WTC11 (cell line): Measurements from ENCODE around the gene PDIA2. TPM values are rescaled to one million over a fixed set of nuclear protein-coding genes. Genes with fewer than 3 reads are reported as not detected.

Source experiments
- ATAC-seq: fragments of 200-7000 bp; cut with Tn5 transposase; 2 replicates; pipeline ENCODE4 v1.10.0; 2021; ENCODE audit warnings: mild to moderate bottlenecking, moderate library complexity
- CTCF ChIA-PET: fragments of 300-600 bp; sonication (Branson Sonifier 250); formaldehyde crosslinking; loops from one replicate; lab custom pipeline; 2021; ENCODE audit warnings: antibody characterized with exemption; lab: Charles Lee
- POLR2A ChIA-PET: fragments of 350-600 bp; sonication (Branson Sonifier 250); formaldehyde crosslinking; loops from one replicate; lab custom pipeline; 2021; ENCODE audit warnings: antibody characterized with exemption; lab: Charles Lee
- DNase-seq: peaks from one replicate; pipeline ENCODE4 v3.0.0; 2021; ENCODE audit warnings: low spot score
- H3K27ac Mint-ChIP-seq: 2 replicates; pipeline ENCODE4 v1.8.0; 2021; ENCODE audit warnings: mixed read lengths
- H3K27me3 Mint-ChIP-seq: 2 replicates; pipeline ENCODE4 v1.8.0; 2021; ENCODE audit warnings: low read depth, mild to moderate bottlenecking, moderate library complexity, mixed read lengths
- H3K36me3 Mint-ChIP-seq: 2 replicates; pipeline ENCODE4 v1.8.0; 2021; ENCODE audit warnings: mixed read lengths
- H3K4me1 Mint-ChIP-seq: 2 replicates; pipeline ENCODE4 v1.8.0; 2022; ENCODE audit warnings: mixed read lengths
- H3K4me3 Mint-ChIP-seq: 2 replicates; pipeline ENCODE4 v1.8.0; 2021; ENCODE audit warnings: mild to moderate bottlenecking, moderate library complexity, mixed read lengths
- H3K9me3 Mint-ChIP-seq: 2 replicates; pipeline ENCODE4 v1.8.0; 2021; ENCODE audit warnings: mixed read lengths
- ARID4B ChIP-seq: sonication (generic); formaldehyde crosslinking; IDR thresholded peaks from 2 replicates; pipeline ENCODE4 v1.8.0; 2023; ENCODE audit warnings: missing genetic modification reagents, mild to moderate bottlenecking, borderline replicate concordance
- ATF1 ChIP-seq: sonication (generic); formaldehyde crosslinking; IDR thresholded peaks from 2 replicates; pipeline ENCODE4 v1.8.1; 2023; ENCODE audit warnings: mild to moderate bottlenecking, moderate library complexity, missing genetic modification reagents
- EMX1 ChIP-seq: fragments of 250-450 bp; sonication (Bioruptor Pico); IDR thresholded peaks from 2 replicates; pipeline ENCODE4 v1.8.0; 2021; ENCODE audit warnings: mild to moderate bottlenecking
- ERG ChIP-seq: fragments of 250-450 bp; sonication (Bioruptor Pico); IDR thresholded peaks from 2 replicates; pipeline ENCODE4 v1.8.0; 2021; ENCODE audit warnings: mild to moderate bottlenecking
- FOXP1 ChIP-seq: sonication (generic); formaldehyde crosslinking; IDR thresholded peaks from 2 replicates; pipeline ENCODE4 v1.8.0; 2022; ENCODE audit warnings: missing genetic modification reagents, mild to moderate bottlenecking, moderate library complexity, borderline replicate concordance
- GABPB1 ChIP-seq: sonication (generic); formaldehyde crosslinking; IDR thresholded peaks from 2 replicates; pipeline ENCODE4 v1.8.1; 2023; ENCODE audit warnings: mild to moderate bottlenecking, missing genetic modification reagents
- GRHL2 ChIP-seq: fragments of 250-450 bp; sonication (Bioruptor Pico); IDR thresholded peaks from 2 replicates; pipeline ENCODE4 v1.8.0; 2022; ENCODE audit warnings: mild to moderate bottlenecking, moderate library complexity; ENCODE audit not compliant: insufficient replicate concordance, severe bottlenecking
- GTF2I ChIP-seq: fragments of 250-450 bp; sonication (Bioruptor Pico); conservative IDR thresholded peaks from 2 replicates; pipeline ENCODE4 v1.4.0; 2021; ENCODE audit warnings: mild to moderate bottlenecking
- JUN ChIP-seq: sonication (generic); formaldehyde crosslinking; IDR thresholded peaks from 2 replicates; pipeline ENCODE4 v1.8.0; 2023; ENCODE audit warnings: mild to moderate bottlenecking, missing genetic modification reagents
- KAT7 ChIP-seq: sonication (generic); formaldehyde crosslinking; IDR thresholded peaks from 2 replicates; pipeline ENCODE4 v1.8.1; 2023; ENCODE audit warnings: missing genetic modification reagents, mild to moderate bottlenecking, borderline replicate concordance
- NFATC4 ChIP-seq: fragments of 250-450 bp; sonication (Bioruptor Pico); IDR thresholded peaks from 2 replicates; pipeline ENCODE4 v1.9.0; 2021; ENCODE audit warnings: mild to moderate bottlenecking
- NR3C1 ChIP-seq: sonication (generic); formaldehyde crosslinking; conservative IDR thresholded peaks from 2 replicates; pipeline ENCODE4 v1.8.1; 2023; ENCODE audit warnings: low read depth, mild to moderate bottlenecking, missing genetic modification reagents
- OVOL2 ChIP-seq: fragments of 250-450 bp; sonication (Bioruptor Pico); IDR thresholded peaks from 2 replicates; pipeline ENCODE4 v1.9.0; 2021; ENCODE audit warnings: mild to moderate bottlenecking, borderline replicate concordance
- PREB ChIP-seq: sonication (generic); formaldehyde crosslinking; IDR thresholded peaks from 2 replicates; pipeline ENCODE4 v1.8.1; 2022; ENCODE audit warnings: mild to moderate bottlenecking, missing genetic modification reagents, moderate library complexity, borderline replicate concordance
- SMAD4 ChIP-seq: sonication (generic); formaldehyde crosslinking; IDR thresholded peaks from 2 replicates; pipeline ENCODE4 v1.8.0; 2022; ENCODE audit warnings: mild to moderate bottlenecking, missing genetic modification reagents
- ZBTB21 ChIP-seq: sonication (generic); formaldehyde crosslinking; IDR thresholded peaks from 2 replicates; pipeline ENCODE4 v1.8.1; 2023; ENCODE audit warnings: mild to moderate bottlenecking, missing genetic modification reagents, borderline replicate concordance
- ZNF423 ChIP-seq: fragments of 250-450 bp; sonication (Bioruptor Pico); IDR thresholded peaks from 2 replicates; pipeline ENCODE4 v2.1.2; 2022; ENCODE audit warnings: mild to moderate bottlenecking, moderate library complexity
- ZNF512 ChIP-seq: sonication (generic); formaldehyde crosslinking; IDR thresholded peaks from 2 replicates; pipeline ENCODE4 v1.8.1; 2022; ENCODE audit warnings: missing genetic modification reagents, borderline replicate concordance
- total RNA-seq: library from RNA; stranded (reverse); gene quantifications from 3 replicates; pipeline ENCODE4 v1.2.3, GENCODE V29; 2021
- TF ChIP-seq, protein P1 (sequence below): sonication (generic); formaldehyde crosslinking; IDR thresholded peaks from 2 replicates; pipeline ENCODE4 v1.8.0; 2023; ENCODE audit warnings: missing genetic modification reagents
- TF ChIP-seq, protein P2 (sequence below): sonication (generic); formaldehyde crosslinking; IDR thresholded peaks from 2 replicates; pipeline ENCODE4 v1.8.1; 2022; ENCODE audit warnings: low read depth, mild to moderate bottlenecking, moderate library complexity, missing genetic modification reagents, borderline replicate concordance

PDIA2 gene
- total RNA-seq, 1 experiment from 2014 or later = 2.4 TPM

- Mint-ChIP-seq H3K27ac (no peak overlapping the region), H3K27me3 (no peaks in the 10 kb centered on the region), H3K9me3 (no peaks in the 10 kb centered on the region), H3K4me1 (no peaks in the 10 kb centered on the region), H3K4me3 (no peak overlapping the region), H3K36me3 (0 out of 2 replicates have a peak, but pooled peaks cover 9% of the 10 kb centered on the region)
- CTCF ChIA-PET = no interaction called here
- DNase-seq (no peak), ATAC-seq (no peak)
- TF ChIP-seq ZNF423 (no peak), NFATC4 (no peak), NR3C1 (CRISPR knock-in tag) (no peak), GTF2I (no peak), ARID4B (no peak), ERG (CRISPR knock-in tag) (no peak), FOXP1 (CRISPR knock-in tag) (no peak), JUN (no peak)
- TF ChIP-seq, protein P1, sequence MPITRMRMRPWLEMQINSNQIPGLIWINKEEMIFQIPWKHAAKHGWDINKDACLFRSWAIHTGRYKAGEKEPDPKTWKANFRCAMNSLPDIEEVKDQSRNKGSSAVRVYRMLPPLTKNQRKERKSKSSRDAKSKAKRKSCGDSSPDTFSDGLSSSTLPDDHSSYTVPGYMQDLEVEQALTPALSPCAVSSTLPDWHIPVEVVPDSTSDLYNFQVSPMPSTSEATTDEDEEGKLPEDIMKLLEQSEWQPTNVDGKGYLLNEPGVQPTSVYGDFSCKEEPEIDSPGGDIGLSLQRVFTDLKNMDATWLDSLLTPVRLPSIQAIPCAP (CRISPR knock-in tag) = no peak
- POLR2A ChIA-PET = no interaction called here
Observed at GRCh38 chr16:296276-296675, 13.3 kb downstream of the PDIA2 start.

GRCh38 chr16:296806-297510, 14.0 kb downstream of the PDIA2 start:
- no peak overlapping the region for H3K4me3 Mint-ChIP-seq
- no peak overlapping the region for H3K27ac Mint-ChIP-seq

More at GRCh38 chr16:296806-297510, 14.0 kb downstream of the PDIA2 start:
- POLR2A ChIA-PET = no interaction called here
- Mint-ChIP-seq H3K9me3 (no peaks in the 10 kb centered on the region), H3K27me3 (no peaks in the 10 kb centered on the region), H3K4me1 (no peaks in the 10 kb centered on the region), H3K36me3 (0 out of 2 replicates have a peak, but pooled peaks cover 3% of the 10 kb centered on the region)
- DNase-seq (no peak), ATAC-seq (no peak)
- CTCF ChIA-PET = no interaction called here
- TF ChIP-seq PREB = no peak
- no peak for TF ChIP-seq GRHL2
- TF ChIP-seq ATF1 (CRISPR knock-in tag) = no peak
- TF ChIP-seq EMX1 (CRISPR knock-in tag) = no peak
- TF ChIP-seq, protein P2, sequence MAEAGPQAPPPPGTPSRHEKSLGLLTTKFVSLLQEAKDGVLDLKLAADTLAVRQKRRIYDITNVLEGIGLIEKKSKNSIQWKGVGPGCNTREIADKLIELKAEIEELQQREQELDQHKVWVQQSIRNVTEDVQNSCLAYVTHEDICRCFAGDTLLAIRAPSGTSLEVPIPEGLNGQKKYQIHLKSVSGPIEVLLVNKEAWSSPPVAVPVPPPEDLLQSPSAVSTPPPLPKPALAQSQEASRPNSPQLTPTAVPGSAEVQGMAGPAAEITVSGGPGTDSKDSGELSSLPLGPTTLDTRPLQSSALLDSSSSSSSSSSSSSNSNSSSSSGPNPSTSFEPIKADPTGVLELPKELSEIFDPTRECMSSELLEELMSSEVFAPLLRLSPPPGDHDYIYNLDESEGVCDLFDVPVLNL = no peak
- no peak for TF ChIP-seq KAT7
- no peak for TF ChIP-seq ZNF512 (CRISPR knock-in tag)
- no peak for TF ChIP-seq OVOL2
- TF ChIP-seq SMAD4 (CRISPR knock-in tag) = no peak
- TF ChIP-seq ZBTB21 (CRISPR knock-in tag) = no peak
- no peak for TF ChIP-seq GABPB1
